Psoas muscle (tissue), 8 donors: ENCODE measurements around the gene FABP6. TPM values are rescaled to one million over a fixed set of nuclear protein-coding genes. Genes with fewer than 3 reads are reported as not detected.
"Not testable (repeated sequence)": the region's sequence is repeated elsewhere in the genome, so short reads cannot be mapped to it uniquely, and the experiment has no call there.

Source experiments
- ATAC-seq, 4 donors: fragments of 200-7000 bp; cut with Tn5 transposase; one replicate each; pipeline ENCODE4 v1.9.1; 2020; ENCODE audit warnings: moderate library complexity in 3 of 4, mild to moderate bottlenecking in 2 of 4
- DNase-seq, 2 donors: peaks; one replicate each; pipeline ENCODE4 v3.0.0-alpha.2; 2020
- H3K27ac ChIP-seq: fragments of 200-600 bp; one replicate; pipeline ENCODE4 v1.8.0; 2022
- H3K27me3 ChIP-seq, 3 donors: fragments of 200-600 bp in 1 of 3; one replicate each; pipeline versions ENCODE4 v1.6.1 to v1.8.0; 2013 to 2022; ENCODE audit warnings: low read length in 2 of 3, mild to moderate bottlenecking in 2 of 3, moderate library complexity in 1 of 3; ENCODE audit not compliant: insufficient read depth in 3 of 3
- H3K36me3 ChIP-seq, 2 donors: fragments of 200-600 bp in 1 of 2; one replicate each; pipeline versions ENCODE4 v1.6.1 to v1.8.0; 2013 to 2022; ENCODE audit warnings: low read depth in 1 of 2, mild to moderate bottlenecking in 1 of 2, moderate library complexity in 1 of 2; ENCODE audit not compliant: insufficient read depth in 1 of 2
- H3K4me1 ChIP-seq: fragments of 200-600 bp; one replicate; pipeline ENCODE4 v1.8.0; 2022
- H3K4me3 ChIP-seq: fragments of 200-600 bp; one replicate; pipeline ENCODE4 v1.8.0; 2022; ENCODE audit warnings: mild to moderate bottlenecking
- H3K9me3 ChIP-seq: fragments of 200-600 bp; one replicate; pipeline ENCODE4 v1.8.0; 2022
- WGBS, 3 donors: extraction: QIAGEN DNeasy Blood & Tissue Kit; methylation state at CpG; one replicate each; pipeline versions ENCODE4 v1.1.6 to v1.1.7; 2013; 5-methylcytosine and 5-hydroxymethylcytosine counted together
- intact Hi-C, 2 donors: fragments of 100-400 bp; cut with DNase I; formaldehyde crosslinking; loops; one replicate each; pipeline versions ENCODE4 v1.11.0 to v1.14.2; 2022
- polyA plus RNA-seq, 3 donors: library from polyadenylated mRNA; stranded (reverse); fragments of 200-250 nt; gene quantifications; one replicate each; pipeline ENCODE4 v1.2.3, GENCODE V29; 2013
- total RNA-seq, 4 donors: library from RNA; stranded (reverse); fragmentation: NEBNext Ultra II Directional in 2 of 4; extraction: Animal tissue kit (Norgen Biotek cat#: 25700) in 2 of 4; gene quantifications; one replicate each; pipeline versions ENCODE4 v1.2.1 to v1.2.4, GENCODE V29; 2021 to 2023
- TF ChIP-seq, protein P1 (sequence below): fragments of 200-600 bp; IDR thresholded peaks from one replicate; pipeline ENCODE4 v1.8.0; 2022; ENCODE audit warnings: antibody characterized with exemption
- donor health status: healthy with polysubstance abuse.
- donor health status: DM: no; HTN: no; CAD: no; lungs with moderate emphysema.
- donor health status: Bipolar disorder and iron deficiency.
- donor health status: healthy.
- donor health status: DM: yes; HTN: yes; CAD: no.
- donor health status: DM: no; HTN: no; CAD: no.
- donor health status: DM: no; HTN: no; CAD: no.
- donor health status: DM: yes; HTN: yes; CAD: no.

FABP6 gene
- total and polyA plus RNA-seq, 7 donors = 0.05 to 0.64 TPM; not detected in 5

- TF ChIP-seq, protein P1, sequence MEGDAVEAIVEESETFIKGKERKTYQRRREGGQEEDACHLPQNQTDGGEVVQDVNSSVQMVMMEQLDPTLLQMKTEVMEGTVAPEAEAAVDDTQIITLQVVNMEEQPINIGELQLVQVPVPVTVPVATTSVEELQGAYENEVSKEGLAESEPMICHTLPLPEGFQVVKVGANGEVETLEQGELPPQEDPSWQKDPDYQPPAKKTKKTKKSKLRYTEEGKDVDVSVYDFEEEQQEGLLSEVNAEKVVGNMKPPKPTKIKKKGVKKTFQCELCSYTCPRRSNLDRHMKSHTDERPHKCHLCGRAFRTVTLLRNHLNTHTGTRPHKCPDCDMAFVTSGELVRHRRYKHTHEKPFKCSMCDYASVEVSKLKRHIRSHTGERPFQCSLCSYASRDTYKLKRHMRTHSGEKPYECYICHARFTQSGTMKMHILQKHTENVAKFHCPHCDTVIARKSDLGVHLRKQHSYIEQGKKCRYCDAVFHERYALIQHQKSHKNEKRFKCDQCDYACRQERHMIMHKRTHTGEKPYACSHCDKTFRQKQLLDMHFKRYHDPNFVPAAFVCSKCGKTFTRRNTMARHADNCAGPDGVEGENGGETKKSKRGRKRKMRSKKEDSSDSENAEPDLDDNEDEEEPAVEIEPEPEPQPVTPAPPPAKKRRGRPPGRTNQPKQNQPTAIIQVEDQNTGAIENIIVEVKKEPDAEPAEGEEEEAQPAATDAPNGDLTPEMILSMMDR = no peak
- no peaks in the 10 kb centered on the region for H3K36me3 ChIP-seq
- no peaks in the 10 kb centered on the region for H3K9me3 ChIP-seq
- intact Hi-C loops = no loop called here
- DNase-seq (no peak), ATAC-seq (no peak)
- no peak overlapping the region for H3K27ac ChIP-seq
- H3K27me3 ChIP-seq = no peaks in the 10 kb centered on the region
- 64% methylated on average over 5 of the region's 5 CpGs for WGBS, 3 donors
- H3K4me1 ChIP-seq = no peaks in the 10 kb centered on the region
- no peak overlapping the region for H3K4me3 ChIP-seq
These were observed 8.3 kb downstream of the FABP6 start for GRCh38 chr5:160237571-160238093.

- no peaks in the 10 kb centered on the region for H3K36me3 ChIP-seq
- no peaks in the 10 kb centered on the region for H3K9me3 ChIP-seq
- no peak overlapping the region for H3K4me3 ChIP-seq
- H3K27me3 ChIP-seq = no peaks in the 10 kb centered on the region
- DNase-seq (no peak), ATAC-seq (no peak)
- WGBS, 3 donors = 28 to 70% (median 29%) methylated on average over 3 of the region's 3 CpGs
- no peak overlapping the region for H3K27ac ChIP-seq
- TF ChIP-seq, protein P1 = no peak
- intact Hi-C loops = no loop called here
- no peaks in the 10 kb centered on the region for H3K4me1 ChIP-seq
These were observed 11.0 kb downstream of the FABP6 start for GRCh38 chr5:160240350-160240749.

GRCh38 chr5:160242145-160242544, 12.8 kb downstream of the FABP6 start:
- TF ChIP-seq, protein P1 = no peak
- WGBS, 3 donors = 71 to 76% (median 75%) methylated on average over 3 of the region's 3 CpGs

DNA sequence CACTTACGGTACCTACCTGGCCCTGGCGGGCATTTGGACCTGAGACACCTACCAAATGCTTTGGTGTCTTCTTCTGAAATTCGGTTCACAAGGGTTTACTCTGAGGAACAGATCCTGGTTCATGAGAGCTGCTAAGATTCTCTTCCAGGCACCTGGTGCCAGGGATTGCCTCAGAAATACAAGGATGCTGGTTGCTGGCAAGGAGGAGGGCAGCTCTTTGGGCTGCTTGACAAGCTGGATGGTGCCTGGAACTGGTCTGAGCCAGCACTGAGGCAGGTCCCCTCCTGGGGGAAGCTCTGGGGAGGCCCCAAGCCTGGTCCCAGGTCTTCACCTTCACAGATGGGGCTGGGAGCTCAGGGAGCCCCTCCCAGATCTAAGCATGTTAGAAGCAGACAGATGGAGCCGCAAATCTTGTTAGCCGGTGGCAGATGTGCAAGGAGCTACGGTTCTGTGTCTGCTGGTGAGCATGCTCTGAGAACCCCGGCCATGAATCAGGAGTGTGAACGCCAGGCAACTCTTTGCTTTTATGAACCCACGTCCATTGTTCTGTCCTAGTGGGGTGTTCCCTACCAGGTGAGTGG, 16.3 kb downstream of the FABP6 start:
- Histone ChIP-seq H3K27me3 (no peaks in the 10 kb centered on the region), H3K4me3 (no peak overlapping the region), H3K27ac (no peak overlapping the region), H3K36me3 (no peaks in the 10 kb centered on the region), H3K9me3 (no peaks in the 10 kb centered on the region), H3K4me1 (no peaks in the 10 kb centered on the region)
- no peak for ATAC-seq
- WGBS, 3 donors = 53 to 61% (median 59%) methylated on average over 9 of the region's 9 CpGs
- intact Hi-C loops = no loop called here
- TF ChIP-seq, protein P1 = no peak
- no peak for DNase-seq

More at GRCh38 chr5:160242145-160242544, 12.8 kb downstream of the FABP6 start:
- Histone ChIP-seq H3K4me1 (no peaks in the 10 kb centered on the region), H3K9me3 (no peaks in the 10 kb centered on the region), H3K4me3 (no peak overlapping the region), H3K36me3 (no peaks in the 10 kb centered on the region), H3K27me3 (no peaks in the 10 kb centered on the region), H3K27ac (no peak overlapping the region)
- no peak for ATAC-seq
- no peak for DNase-seq
- intact Hi-C loops = no loop called here

DNA sequence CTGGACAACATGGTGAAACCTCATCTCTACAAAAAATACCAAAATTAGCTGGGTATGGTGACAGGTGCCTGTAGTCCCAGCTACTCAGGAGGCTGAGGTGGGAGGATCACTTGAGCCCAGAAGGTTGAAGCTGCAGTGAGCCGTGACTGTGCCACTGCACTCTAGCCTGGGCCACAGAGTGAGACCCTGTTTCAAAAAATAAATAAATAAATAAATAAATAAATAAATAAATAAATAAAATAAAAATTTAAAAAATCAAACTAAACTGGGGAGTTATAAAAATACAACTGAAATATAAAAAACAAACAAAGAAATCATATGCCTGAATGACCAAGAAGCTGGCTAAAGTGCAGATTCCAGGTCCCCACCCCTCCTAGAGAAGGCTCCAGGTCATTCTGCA, 20.3 kb downstream of the FABP6 start:
- H3K36me3 ChIP-seq, intact Hi-C loops, H3K9me3 ChIP-seq, H3K27me3 ChIP-seq, H3K4me3 ChIP-seq, DNase-seq, H3K4me1 ChIP-seq, ATAC-seq, H3K27ac ChIP-seq: not testable (repeated sequence)
- WGBS, 3 donors = 91 to 100% (median 100%) methylated on average over 1 of the region's 1 CpG
